ENCODE measurements around the gene CHCHD10. TPM values are rescaled to one million over a fixed set of nuclear protein-coding genes. Genes with fewer than 3 reads are reported as not detected.
A peak's percentile ranks its signal among the peaks of the same experiment; 100 is the strongest.

Gene CHCHD10
- total and polyA plus RNA-seq, 2 of the 13 experiments (the other 11 are each of a cell fraction or from before 2014, with no cell fraction given): 37.0 to 62.8 TPM

- Histone ChIP-seq H2AFZ (ENCODE audit: low read length) (no peak overlapping the region), H3K79me2 (ENCODE audit: insufficient read depth, low read length) (peaks cover 54% of the 10 kb centered on the region), H4K20me1 (ENCODE audit: insufficient read depth, low read length) (peaks cover 23% of the 10 kb centered on the region), H3K27ac (ENCODE audit: extremely low read length, insufficient read depth, low read length) (peak overlapping the region; percentile 52), H3K4me2 (ENCODE audit: low read depth, low read length) (peak overlapping the region; percentile 99), H3K4me3 (replicated peaks in 1 of 3; ENCODE audit: insufficient read depth in 1 of 3, low read depth in 2 of 3, low read length in 3 of 3) (no peak overlapping the region), H3K4me1 (ENCODE audit: insufficient read depth, low read length) (peaks cover 45% of the 10 kb centered on the region), H3K27me3 (ENCODE audit: control insufficient read depth in 1 of 2, insufficient read depth in 2 of 2, low read length in 2 of 2) (no peaks in the 10 kb centered on the region), H3K36me3 (replicated peaks in 1 of 2; ENCODE audit: control insufficient read depth in 1 of 2, insufficient read depth in 2 of 2, low read length in 2 of 2) (peaks cover 12 to 30% of the 10 kb centered on the region in 2 experiments), H3K9me3 (ENCODE audit: low read length) (no peaks in the 10 kb centered on the region), H3K9ac (ENCODE audit: insufficient read depth, low read depth, low read length) (peak overlapping the region; percentile 34; the same call in 1 of the 2 replicates)
- CTCF ChIA-PET (ENCODE audit: low intra/inter-chr PET ratio, low total read pairs): interaction anchor here (0.8 to 1.8 kb wide), 2 partner anchors 19 to 22 kb away, joined by 7 to 18 read pairs; partner anchors contain the start of gene CHCHD10
- ATAC-seq (peak; percentile 85), FAIRE-seq (peak; percentile 65), DNase-seq (ENCODE audit: low spot score) (peak; percentile 71)
- WGBS (ENCODE audit: low lambda C conversion rate): 23% methylated on average over 4 of the region's 4 CpGs
- POLR2A ChIA-PET: interaction anchor here (0.6 to 7.1 kb wide), 12 partner anchors 8 to 99 kb away, joined by 3 to 201 read pairs (median 4); partner anchors contain the start of genes CHCHD10, MMP11, SLC2A11 and ZNF70
- no TSS peak for BruUV-seq (replicated peaks)
- in situ Hi-C loops (cut with HindIII; ENCODE audit: extremely low pct_ligation_motif_present, low pct_unique_long_range_greater_than_20kb) (no loop called here), intact Hi-C loops (cut with micrococcal nuclease; ENCODE audit: unreplicated experiment) (loop anchor here (1.0 to 5.0 kb wide), 2 partner anchors 21 to 68 kb away; partner anchors contain the start of gene SLC2A11)
- TF ChIP-seq NCOA5 (CRISPR knock-in tag; IDR thresholded peaks at IDR 0.05): no peak
- TF ChIP-seq NCOA2 (CRISPR knock-in tag; IDR thresholded peaks at IDR 0.05): 0 out of 2 replicates have a peak, but pooled peaks have one; percentile 29
- no peak for TF ChIP-seq ZNF761 (CRISPR knock-in tag; conservative IDR thresholded peaks at IDR 0.05)
- TF ChIP-seq ZNF33B (CRISPR knock-in tag; IDR thresholded peaks at IDR 0.05): no peak
- TF ChIP-seq HOXA3 (CRISPR knock-in tag; IDR thresholded peaks at IDR 0.05): 0 out of 2 replicates have a peak, but pooled peaks have one; percentile 30
- peak; percentile 45; the same call in 1 of the 2 replicates for TF ChIP-seq RXRB (CRISPR knock-in tag; IDR thresholded peaks at IDR 0.05; ENCODE audit: borderline replicate concordance)
- no peak for TF ChIP-seq ARNT (IDR thresholded peaks at IDR 0.05)
- TF ChIP-seq XRCC5 (optimal IDR thresholded peaks at IDR 0.05; ENCODE audit: low read length): peak; percentile 77
- TF ChIP-seq ZBTB14 (CRISPR knock-in tag; IDR thresholded peaks at IDR 0.05): 0 out of 2 replicates have a peak, but pooled peaks have one; percentile 45
- TF ChIP-seq ZNF644 (CRISPR knock-in tag; IDR thresholded peaks at IDR 0.05; ENCODE audit: low read depth): peak; percentile 52; the same call in 1 of the 2 replicates
- peak; percentile 53; the same call in 1 of the 2 replicates for TF ChIP-seq TGIF2 (CRISPR knock-in tag; IDR thresholded peaks at IDR 0.05)
- no peak for TF ChIP-seq RBFOX2 (IDR thresholded peaks at IDR 0.05; ENCODE audit: low read depth, low read length)
- no peak for TF ChIP-seq SRSF9 (IDR thresholded peaks at IDR 0.05; ENCODE audit: borderline replicate concordance, insufficient read depth, low read depth, low read length, poor library complexity, severe bottlenecking)
- peak; percentile 36; the same call in 1 of the 2 replicates for TF ChIP-seq ARID4A (CRISPR knock-in tag; IDR thresholded peaks at IDR 0.05; ENCODE audit: borderline replicate concordance)
- TF ChIP-seq MED1 (CRISPR knock-in tag; IDR thresholded peaks at IDR 0.05): 0 out of 2 replicates have a peak, but pooled peaks have one; percentile 16
- TF ChIP-seq PHF21A (CRISPR knock-in tag; IDR thresholded peaks at IDR 0.05): 0 out of 2 replicates have a peak, but pooled peaks have one; percentile 26
- TF ChIP-seq ZMYM3 (CRISPR knock-in tag; IDR thresholded peaks at IDR 0.05): no peak
- 0 out of 2 replicates have a peak, but pooled peaks have one; percentile 25 for TF ChIP-seq FOSL2 (CRISPR knock-in tag; IDR thresholded peaks at IDR 0.05)
- TF ChIP-seq, protein P1, sequence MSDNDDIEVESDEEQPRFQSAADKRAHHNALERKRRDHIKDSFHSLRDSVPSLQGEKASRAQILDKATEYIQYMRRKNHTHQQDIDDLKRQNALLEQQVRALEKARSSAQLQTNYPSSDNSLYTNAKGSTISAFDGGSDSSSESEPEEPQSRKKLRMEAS (IDR thresholded peaks at IDR 0.05): 0 out of 2 replicates have a peak, but pooled peaks have one; percentile 30
- TF ChIP-seq GATAD1 (CRISPR knock-in tag; IDR thresholded peaks at IDR 0.05): no peak
- no peak for TF ChIP-seq CHD4 (IDR thresholded peaks at IDR 0.05; ENCODE audit: borderline replicate concordance, low read length)
- peak; percentile 65 for TF ChIP-seq RARA (CRISPR knock-in tag; IDR thresholded peaks at IDR 0.05)
Observed at GRCh38 chr22:23789638-23790037, 21.9 kb upstream of the CHCHD10 start.
